GM19043 (cell line): ENCODE data around the gene PNPLA3.

Experiments
- ATAC-seq: cut with Tn5 transposase; IDR thresholded peaks from one replicate; pipeline ENCODE4 v1.9.1; 2021; ENCODE audit warnings: low read depth; ENCODE audit not compliant: unreplicated experiment

PNPLA3 gene

DNA sequence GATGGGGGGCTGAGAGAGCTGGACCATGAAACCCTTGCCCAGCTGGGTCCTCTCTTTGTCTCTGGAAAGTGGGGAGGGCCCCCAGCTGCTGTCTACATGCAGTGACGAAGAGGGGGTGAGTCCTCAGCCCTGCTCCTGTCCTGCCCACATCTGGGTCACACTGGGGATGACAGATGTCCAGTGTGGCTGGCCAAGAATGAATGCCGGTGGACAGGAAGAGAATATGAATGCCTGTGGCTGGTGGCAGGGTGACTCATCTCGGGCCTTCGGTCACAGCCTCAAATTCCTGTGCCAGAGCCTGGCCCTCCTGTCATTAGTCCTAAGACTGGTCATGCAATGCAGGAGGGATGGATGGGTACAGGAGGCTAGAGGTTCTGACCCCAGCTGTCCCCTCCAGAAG lies 2.2 kb upstream of the PNPLA3 start:
- no peak for ATAC-seq

DNA sequence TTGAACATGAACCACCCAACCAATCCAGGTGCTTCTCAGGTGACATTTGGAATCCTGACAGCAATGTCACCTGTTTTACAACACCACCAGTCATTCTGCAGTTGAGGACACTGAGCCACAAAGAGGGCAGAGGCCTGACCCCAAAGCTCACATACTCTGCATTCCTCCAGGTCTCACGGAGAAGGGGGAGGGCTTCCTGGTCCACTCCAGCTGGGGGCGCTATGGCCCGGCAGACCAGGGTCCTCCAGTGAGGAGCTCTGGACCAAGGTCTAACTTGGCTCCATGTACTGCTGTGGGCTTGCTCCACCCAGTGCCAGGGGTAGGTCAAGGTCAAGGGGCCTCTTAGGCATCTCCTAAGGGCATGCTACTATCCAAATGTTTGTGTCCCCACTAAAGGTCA lies 1.5 kb upstream of the PNPLA3 start:
- ATAC-seq = no peak

- no peak for ATAC-seq
Measured at GRCh38 chr22:43923191-43923590, 414 bp upstream of the PNPLA3 start.

GRCh38 chr22:43924877-43925276 lies 1.3 kb downstream of the PNPLA3 start:
- no peak for ATAC-seq

DNA sequence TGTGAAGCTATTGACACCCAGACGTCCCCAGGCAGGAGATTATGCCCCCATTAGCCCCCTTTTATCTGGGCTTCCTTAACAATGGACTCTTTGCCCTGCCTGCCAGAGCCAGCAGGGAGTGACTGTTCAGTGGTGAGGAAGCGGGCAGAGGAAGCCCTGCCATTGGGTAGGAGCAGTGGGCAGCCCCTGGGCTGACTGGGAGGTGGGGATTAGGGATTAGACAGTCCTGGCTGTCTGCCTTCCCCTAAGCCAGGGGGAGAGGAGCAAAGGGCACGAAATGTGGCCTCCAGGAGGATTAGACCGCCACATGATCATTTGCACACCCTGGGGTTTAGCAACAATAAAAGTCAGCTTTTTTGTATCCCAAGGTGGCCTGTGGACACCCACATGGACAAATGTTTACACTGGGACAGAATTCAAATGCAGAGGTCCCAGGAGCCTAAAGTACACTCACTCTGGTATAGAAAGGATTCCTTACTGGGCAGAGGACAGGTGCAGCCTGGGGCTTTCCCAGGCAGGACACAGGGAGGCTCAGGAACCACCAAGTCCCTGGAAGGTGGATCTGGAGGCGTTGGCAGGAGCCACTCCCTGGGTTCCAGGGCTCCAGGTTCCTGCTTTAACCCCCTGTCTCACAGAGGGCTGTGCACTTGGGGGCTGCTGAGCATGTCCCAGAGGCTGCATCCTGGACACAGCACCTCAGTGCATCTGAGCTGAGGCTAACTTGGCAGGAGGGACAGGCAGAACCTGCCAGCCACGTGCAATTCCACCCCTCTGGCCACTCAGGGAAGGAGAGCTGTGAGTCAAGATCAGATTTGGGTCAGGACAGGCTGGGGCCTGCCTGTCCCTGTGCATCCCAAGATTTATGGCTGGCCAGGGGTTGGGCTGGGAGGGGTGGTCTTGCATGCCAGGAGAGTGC lies 2.1 kb downstream of the PNPLA3 start:
- ATAC-seq = no peak

- ATAC-seq = no peak
Measured at GRCh38 chr22:43926349-43926710, 2.7 kb downstream of the PNPLA3 start.

DNA sequence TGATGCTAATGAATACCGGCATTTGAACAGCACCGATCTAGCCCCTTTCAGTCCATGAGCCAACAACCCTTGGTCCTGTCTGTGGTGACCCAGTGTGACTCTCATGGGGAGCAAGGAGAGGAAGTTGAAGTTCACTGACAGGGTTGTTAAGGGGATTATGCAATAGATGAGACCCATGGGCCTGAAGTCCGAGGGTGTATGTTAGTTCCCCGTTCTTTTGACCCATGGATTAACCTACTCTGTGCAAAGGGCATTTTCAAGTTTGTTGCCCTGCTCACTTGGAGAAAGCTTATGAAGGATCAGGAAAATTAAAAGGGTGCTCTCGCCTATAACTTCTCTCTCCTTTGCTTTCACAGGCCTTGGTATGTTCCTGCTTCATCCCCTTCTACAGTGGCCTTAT lies 4.9 kb downstream of the PNPLA3 start:
- ATAC-seq = no peak

DNA sequence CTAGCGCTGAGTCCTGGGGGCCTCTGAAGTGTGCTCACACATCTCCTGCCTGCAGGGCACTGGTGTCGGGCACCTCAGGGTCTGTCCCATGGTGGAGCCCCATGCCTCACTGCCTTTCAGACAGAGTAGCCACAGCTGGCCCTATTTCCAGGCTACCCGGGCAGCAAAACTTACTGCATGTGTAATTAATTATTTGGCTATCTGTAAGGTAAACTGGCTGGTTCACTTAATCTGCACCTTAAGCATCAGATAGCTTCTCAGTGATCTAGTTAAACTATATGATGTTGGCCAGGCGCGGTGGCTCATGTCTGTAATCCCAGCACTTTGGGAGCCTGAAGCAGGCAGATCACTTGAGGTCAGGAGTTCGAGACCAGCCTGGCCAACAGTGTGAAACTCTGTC lies 5.3 kb downstream of the PNPLA3 start:
- ATAC-seq = no peak

- no peak for ATAC-seq
Measured at GRCh38 chr22:43931771-43932170, 8.2 kb downstream of the PNPLA3 start.

- ATAC-seq = no peak
Measured at GRCh38 chr22:43941449-43941848, 17.8 kb downstream of the PNPLA3 start.

GRCh38 chr22:43944670-43945430 lies 21.2 kb downstream of the PNPLA3 start:
- ATAC-seq = no peak

DNA sequence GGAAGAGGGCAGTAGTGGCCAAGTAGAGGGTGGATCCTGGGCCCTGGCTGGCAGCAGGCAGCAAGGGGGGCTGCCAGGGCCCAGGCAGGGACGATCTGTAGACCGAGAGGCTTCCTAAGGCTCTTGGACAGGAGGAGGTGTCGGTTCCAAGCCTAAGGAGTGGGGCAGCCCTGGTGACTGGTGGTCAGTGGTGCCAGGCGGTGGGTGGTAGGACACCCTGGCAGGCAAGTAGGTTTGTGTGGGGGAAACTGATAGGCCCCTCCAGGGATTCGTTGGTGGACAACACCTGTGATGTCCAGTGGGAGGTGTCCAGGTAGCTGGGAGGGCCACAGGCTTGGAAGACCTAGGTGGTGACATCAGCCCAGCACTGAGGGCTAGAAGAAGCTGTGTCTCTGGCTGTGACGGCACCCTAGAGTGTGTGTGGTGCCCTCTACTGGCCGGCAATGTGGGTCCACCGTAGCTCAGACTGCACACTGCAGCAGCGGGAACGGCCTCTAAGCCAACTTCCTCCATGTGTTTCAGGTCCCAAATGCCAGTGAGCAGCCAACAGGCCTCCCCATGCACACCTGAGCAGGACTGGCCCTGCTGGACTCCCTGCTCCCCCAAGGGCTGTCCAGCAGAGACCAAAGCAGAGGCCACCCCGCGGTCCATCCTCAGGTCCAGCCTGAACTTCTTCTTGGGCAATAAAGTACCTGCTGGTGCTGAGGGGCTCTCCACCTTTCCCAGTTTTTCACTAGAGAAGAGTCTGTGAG lies 22.2 kb downstream of the PNPLA3 start:
- no peak for ATAC-seq

DNA sequence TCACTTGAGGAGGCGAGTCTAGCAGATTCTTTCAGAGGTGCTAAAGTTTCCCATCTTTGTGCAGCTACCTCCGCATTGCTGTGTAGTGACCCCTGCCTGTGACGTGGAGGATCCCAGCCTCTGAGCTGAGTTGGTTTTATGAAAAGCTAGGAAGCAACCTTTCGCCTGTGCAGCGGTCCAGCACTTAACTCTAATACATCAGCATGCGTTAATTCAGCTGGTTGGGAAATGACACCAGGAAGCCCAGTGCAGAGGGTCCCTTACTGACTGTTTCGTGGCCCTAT lies 22.7 kb downstream of the PNPLA3 start:
- no peak for ATAC-seq

- no peak for ATAC-seq
Measured at GRCh38 chr22:43948836-43949406, 25.3 kb downstream of the PNPLA3 start.

DNA sequence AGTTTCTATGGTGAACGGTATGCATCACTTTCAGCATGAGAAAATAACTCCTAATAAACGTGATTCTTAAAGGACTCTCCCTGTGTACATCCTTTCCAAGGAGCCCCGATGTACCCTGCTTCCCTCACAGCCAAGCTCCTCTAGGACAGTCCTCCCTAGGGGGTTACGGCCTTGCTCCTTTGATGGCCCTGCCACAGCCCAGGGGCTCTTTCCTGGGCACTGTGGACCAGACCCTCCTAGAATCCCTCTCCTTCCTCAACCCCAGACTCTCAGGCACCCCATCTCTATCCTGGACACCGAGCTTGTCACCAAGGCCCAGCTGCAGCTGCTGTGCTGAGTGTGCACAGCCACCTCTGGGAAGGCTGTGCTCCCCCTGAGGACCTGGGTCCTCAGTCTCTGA lies 27.8 kb downstream of the PNPLA3 start:
- no peak for ATAC-seq

DNA sequence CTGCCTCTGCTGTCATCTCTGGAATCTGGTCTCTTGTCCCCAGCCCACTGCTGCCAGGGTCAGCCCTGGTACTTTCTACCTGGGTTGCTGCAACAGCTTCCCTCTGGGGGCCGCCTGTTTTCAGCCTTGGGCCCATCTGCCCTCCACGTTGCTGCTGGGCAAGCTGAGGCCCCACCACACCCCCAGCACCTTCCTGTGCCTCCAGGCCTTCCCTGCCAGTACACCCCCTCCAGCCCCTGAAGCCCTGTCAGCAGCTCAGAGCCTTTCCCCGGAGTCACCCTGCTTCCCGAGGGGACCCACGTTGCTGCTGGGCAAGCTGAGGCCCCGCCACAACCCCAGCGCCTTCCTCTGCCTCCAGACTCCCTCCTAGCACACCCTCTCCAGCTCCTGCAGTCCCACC lies 28.4 kb downstream of the PNPLA3 start:
- no peak for ATAC-seq

- no peak for ATAC-seq
Measured at GRCh38 chr22:43953988-43954785, 30.6 kb downstream of the PNPLA3 start.

- peak; percentile 96 for ATAC-seq
Measured at GRCh38 chr22:43955040-43955882, 31.7 kb downstream of the PNPLA3 start, which contains the start of gene SAMM50. Gene SAMM50 (plus strand): TSS chr22:43955442. CDS start chr22:43955578, 136 bp downstream.
